HG03342 (cell line): ENCODE data around the gene GATAD2A.

Experiments used
- ATAC-seq: cut with Tn5 transposase; IDR thresholded peaks from one replicate; pipeline ENCODE4 v1.9.1; 2021; ENCODE audit warnings: mild to moderate bottlenecking, moderate library complexity; ENCODE audit not compliant: unreplicated experiment

The GATAD2A gene

DNA sequence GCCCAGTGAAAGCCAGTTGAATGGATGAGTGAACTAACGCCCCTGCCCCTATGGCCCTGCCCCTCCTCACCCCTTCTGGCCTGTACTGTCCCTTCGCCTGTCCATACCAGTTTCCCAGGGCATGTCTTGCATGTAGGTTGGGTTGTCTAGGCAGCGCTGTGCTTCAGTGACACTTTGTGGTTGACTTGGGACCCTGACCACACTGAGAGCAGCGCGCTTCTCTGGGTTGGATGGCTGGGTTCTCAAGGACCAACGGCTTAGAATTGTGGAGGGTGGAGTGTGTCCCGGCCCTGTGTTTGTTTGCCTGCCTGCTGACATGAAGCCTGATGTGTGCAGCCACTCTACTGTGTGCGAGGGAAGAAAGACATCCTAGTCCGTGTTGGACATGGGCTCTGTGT is 15.8 kb downstream of the GATAD2A start:
- ATAC-seq = no peak

DNA sequence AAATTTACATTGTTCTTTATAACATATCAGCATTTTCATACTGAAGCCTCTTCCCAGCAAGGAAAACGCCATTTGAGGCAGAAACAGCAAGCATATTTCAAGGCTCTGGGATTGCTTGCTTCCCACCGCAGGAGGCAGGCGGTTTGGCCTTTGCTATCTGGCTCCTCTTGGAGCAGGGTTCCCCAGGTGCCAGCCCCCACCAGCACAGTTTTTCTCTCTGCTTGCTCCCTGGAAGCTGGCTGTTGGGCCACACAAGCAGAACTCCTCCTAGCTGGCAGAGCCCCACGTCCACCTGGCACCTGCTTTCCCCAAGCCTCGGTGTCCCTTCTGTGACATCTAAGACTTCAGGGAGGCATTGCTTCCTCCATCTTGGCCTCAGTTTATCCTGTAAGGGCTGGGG is 16.7 kb downstream of the GATAD2A start:
- ATAC-seq = no peak

DNA sequence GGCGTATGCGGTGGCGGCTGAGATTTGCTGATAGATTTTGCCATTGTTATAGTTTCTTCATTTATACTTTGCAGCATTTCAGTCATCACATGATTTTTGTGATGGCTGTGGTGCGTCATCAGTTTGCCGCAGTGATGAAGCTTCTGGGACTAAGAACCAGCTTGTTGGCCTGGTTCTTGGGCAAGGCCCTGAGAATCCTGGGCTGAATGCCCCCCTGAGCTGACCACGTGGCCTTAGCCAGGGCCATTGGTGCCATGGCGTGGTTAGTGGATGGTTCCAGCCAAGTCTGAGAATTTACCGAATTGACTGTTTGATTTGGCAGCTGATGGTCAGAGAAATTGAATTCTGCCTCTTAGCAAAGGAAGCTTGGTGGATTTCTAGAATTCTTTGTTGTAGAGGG is 17.8 kb downstream of the GATAD2A start:
- ATAC-seq = no peak

DNA sequence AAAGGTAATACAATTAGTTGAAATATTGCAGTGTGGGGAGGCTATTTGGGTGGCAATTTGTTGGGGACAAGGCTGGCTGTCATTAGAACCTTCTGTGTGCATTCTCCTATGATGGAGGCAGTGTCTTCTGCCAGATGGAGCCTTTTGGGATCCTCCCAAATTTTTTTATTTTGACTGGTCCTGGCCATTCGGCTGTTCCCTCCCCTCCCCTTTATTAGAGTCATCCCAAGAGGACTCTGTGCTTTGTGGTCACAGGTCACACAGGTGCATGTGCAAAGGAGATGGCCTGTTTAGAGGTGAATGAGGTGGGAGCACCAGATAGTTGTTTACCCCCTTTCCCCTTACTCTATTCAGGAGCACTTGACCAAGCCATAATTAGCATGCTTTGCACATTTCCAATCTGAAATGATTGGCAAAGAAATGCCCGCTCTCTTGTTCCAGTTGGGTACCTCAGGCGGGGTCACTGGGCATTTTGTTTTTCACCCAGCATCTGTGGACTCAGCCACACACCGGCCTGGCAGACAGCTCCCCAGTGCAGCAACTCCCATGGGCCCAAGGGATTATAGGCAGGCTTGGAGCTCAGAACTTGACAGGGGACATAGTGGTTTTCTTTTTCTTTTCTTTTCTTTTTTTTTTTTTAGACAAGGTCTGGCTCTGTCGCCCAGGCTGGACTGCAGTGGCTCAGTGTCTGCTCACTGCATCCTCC is 19.8 kb downstream of the GATAD2A start:
- ATAC-seq = no peak

DNA sequence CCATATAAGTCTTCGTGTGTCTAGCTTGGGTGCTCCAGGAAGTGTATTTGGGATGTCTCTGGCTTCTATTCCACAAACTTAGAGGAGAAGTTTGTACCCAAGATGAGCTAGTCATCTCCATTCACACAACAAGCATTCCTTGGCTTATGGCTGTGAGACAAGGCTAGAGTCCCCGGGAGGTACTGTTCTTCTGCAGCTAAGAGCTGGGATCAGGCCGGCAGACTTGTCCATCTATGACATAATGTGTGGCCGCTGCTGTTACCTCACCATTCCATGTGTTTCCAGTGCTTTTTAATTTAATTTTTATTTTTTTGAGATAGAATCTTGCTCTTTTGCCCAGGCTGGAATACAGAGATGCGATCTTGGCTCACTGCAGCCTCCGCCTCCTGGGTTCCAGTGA is 20.7 kb downstream of the GATAD2A start:
- no peak for ATAC-seq

DNA sequence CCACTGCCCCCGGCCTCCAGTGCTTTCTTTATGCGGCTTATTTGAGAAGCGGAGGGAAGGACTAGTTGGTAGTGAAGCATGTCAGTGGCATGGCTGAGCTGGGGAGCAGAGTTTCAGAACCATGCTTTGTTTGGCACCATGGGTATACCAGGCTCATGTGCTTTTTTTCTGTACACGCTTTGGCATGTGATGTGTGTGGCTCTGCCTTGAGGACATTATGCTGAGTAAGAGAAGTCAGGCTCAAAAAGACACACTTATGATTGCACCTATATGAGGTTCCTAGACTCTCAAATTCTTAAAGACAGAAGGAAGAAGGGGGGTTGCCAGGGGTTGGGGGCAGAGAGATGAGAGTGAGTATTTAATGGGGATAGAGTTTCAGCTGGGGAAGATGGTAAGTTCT is 21.3 kb downstream of the GATAD2A start:
- ATAC-seq = no peak

DNA sequence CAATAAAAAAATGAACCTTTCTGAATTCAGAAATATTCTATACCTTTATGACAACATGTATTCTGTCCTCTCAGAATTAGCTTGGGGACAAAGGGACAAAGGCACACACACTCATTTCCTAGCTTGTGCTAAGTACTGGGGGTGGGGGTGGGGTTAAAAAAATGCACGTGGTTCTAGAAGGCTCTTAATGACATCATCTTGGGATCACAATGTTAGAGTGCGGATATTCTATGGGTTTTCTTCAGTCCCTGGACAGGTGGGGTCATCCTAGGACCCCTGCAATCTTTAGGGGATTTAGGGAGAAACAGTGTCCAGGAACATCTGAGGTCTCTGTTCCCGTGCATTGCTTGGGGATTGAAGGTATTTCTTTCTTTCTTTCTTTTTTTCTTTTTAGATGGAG is 21.8 kb downstream of the GATAD2A start:
- ATAC-seq = no peak

DNA sequence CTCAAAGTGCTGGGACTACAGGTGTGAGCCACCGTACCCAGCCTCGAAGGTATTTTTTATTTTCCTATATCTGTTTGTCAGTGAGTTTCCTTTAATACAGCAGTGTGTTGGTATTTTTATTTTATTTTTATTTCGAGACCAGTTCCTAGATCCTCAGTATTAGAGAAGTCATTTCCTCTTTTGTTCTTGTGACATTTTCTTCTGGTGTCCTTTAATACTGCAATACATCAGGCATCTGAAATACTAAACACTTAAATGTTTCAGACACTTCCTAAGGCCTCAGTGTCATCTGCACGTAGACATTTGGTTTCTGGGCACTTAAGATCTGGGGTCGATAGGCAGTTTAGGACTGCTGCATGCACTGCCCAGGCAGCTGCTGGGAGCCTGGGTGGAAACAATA is 22.5 kb downstream of the GATAD2A start:
- no peak for ATAC-seq

DNA sequence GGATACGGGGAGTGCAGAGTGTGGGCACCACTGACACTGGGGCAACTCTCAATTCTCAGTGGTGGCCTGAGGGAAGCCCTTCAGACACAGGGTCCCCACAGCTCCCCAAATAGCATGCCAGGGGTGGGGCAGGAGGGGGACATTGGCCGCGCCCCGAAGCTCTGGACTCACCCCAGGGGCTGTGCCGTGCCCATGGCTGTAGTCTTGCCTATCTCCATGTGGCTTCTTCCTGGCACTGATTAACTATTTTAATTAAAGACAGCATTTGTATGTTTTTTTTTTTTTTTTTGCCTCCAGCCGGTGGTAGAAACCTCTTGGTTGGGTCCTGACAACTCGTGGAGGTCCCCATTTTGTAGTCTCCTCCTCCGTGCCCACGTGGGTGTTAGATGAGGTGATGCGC is 23.3 kb downstream of the GATAD2A start:
- ATAC-seq = no peak

DNA sequence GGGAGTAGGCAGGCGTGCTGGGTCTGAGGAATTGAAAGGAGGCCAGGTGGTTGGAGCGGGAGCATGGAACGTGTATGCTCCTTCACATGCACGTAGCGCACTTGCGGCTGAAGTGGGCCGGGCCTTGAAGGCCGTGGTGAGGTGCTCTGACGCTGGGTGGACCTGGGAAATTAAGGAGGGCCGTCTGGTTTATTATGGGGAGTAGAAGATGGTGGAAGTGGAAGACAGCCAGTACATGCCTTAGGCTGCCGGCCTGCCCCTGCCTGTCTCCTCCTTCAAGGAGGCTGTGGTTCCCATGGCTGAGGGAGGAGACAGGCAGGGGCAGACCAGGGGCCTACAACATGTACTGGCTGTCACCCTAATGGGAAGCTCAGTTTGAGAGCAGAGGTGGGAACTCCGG is 23.9 kb downstream of the GATAD2A start:
- ATAC-seq = no peak

DNA sequence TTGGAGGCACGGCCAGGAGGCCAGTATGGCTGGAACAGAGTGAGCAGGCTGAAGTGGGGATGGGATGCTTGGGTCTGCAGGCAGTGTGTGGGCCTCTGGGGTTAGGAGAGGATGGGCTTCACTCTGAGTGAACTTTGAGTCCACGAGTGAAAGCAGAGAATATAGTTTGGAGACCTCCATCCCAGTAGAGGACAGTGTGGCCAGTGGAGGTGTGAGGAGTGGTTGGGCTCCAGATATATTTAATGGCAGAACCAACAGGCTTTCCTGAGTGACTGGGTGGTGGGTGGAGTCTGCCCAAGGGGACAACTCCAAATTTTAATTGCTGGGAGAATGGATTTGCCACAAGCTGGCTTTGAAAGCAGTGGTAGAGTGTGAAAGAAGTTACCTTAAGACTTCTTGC is 27.3 kb downstream of the GATAD2A start:
- no peak for ATAC-seq

DNA sequence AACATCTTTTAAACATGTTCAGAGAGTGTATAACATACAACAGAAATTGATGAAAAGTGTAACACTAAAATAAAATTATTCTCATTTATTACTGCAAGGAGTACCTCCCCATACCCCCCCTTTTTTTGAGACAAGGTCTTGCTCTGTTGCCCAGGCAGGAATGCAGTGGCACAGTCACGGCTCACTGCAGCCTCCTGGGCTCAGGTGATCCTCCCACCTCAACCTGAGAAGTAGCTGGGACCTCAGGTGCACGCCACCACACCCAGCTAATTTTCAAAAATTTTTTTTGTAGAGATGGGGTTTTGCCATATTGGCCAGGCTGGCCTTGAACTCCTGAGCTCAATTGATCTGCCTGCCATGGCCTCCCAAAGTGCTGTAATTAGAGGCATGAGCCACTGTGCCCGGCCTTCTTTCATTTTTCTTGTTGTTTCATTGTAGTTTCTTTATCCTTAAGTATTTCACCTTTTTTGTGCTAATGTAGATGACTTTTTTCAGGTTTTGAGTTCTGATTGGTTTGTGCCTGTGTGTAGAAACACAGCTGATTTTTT is 28.3 kb downstream of the GATAD2A start:
- no peak for ATAC-seq

DNA sequence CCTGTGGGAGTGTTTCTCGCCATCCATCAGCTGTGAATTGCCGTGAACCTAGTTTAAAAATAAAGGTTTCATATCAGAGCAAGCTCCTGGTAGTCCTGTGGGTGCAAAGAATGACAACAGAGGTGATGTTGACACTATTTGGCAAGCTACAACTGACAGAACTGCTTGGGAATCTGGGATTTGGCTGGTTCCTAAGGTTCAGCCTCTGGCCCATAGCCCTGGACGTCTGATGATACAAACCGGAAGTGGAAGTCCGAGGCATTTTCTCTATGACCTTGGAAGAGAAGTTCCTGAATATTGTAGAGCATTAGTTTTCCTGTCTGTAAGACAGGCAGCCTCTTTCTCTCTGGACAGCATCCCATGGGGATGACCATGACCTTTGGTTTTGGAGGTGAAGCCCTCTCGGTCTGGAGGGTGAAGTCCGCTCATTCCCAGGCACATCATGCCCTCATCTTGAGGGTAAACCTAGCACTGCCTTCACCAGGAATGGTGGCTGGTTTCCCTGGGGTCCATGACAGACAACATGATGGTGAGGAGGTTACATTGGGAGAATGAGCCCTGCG is 29.1 kb downstream of the GATAD2A start:
- ATAC-seq = no peak

DNA sequence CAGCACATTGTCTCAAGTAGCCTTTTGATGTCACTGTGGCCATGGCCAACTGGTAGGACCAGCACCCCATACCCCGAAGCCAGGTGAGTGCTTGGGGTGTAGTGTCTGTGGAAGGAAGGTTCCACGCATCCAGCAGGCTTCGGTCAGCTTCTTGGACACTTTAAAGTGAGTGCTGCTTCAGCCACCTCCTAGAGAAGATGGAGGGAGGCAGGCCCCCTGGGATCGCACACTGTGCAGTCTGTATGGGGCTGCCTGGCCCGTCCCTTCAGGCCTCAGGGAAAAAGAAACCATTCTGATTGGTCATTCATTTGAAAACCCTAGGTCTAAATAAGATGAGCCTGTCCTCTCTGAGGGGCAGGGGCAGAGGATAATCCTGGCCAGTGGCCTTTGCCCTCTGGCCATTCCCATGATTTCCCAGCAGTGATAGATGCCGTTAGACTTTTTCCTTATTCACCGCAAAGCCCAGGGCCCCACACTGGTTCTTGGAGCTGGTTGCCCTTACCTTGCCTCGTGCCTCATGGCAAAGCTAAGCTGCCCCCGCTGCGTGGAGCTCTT is 30.7 kb downstream of the GATAD2A start:
- ATAC-seq = no peak

DNA sequence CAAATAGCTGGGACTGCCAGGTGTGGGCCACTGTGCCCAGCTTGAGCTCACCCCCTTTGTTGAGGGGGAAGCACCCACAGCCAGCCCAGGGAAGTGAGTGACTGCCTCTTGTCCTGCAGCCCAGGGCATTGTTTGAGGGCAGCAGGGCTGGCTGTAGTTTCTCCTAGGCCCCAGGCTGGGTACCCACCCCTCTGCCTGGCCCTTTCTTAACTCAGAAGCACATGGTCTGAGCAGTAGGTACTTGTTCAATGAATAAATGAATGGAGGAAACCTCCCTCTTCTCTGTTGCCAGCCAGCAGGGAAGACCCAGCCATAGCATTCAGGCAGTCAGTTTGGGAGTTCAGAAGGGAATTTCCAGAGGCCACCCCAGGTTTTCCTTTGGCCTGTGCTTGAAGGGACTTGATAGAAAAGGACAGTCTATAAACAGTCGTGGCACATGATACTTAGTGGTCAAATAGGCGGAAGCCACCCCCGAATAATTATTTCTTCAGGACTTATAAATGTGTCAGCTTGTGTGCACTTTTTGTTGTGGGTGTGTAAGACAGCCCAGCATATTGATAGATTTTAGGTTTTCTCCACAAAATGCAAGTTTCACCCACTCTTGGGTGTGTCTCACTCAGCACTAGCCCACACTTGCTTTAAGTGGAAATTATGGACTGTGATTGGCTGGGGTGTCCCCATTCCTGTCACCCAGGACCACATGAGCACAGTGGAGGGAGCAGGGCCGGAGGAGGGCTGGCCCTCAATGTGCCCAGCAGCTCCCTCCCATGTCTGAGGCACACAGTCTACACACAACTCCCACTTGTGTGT is 33.1 kb downstream of the GATAD2A start:
- ATAC-seq = no peak

DNA sequence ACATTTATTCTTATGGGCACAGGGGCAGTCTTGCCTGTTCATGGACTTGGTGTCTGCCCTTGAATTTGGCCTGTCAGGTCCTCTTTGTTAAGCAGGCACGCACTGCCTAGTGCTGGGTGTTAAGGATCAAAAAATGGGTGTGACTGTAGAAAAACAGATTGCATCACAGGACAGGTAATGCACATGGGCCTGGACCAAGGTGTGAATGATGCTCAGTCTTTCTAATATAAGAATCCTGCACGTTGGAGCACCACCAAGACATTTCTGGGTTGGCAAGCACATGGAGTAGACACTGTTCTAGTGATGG is 33.7 kb downstream of the GATAD2A start:
- ATAC-seq = no peak

DNA sequence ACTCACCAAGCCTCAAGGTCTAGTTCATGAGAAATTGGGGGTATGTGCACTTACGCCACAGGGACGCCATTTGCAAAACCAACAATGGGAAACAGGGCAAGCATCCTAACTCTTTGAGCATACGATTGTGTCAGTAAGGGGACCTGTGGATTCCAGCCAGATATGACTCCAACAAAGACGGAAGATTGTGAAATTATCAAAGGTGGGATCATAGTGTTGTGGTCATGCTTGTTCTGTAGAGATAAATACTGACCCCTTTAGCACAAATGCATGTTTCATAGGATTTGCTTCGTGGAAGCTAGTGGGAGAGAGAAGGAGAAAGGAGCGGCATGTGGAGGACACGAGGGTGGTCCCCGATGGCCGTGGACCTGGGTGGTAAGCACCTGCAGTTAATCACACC is 37.8 kb downstream of the GATAD2A start:
- no peak for ATAC-seq

DNA sequence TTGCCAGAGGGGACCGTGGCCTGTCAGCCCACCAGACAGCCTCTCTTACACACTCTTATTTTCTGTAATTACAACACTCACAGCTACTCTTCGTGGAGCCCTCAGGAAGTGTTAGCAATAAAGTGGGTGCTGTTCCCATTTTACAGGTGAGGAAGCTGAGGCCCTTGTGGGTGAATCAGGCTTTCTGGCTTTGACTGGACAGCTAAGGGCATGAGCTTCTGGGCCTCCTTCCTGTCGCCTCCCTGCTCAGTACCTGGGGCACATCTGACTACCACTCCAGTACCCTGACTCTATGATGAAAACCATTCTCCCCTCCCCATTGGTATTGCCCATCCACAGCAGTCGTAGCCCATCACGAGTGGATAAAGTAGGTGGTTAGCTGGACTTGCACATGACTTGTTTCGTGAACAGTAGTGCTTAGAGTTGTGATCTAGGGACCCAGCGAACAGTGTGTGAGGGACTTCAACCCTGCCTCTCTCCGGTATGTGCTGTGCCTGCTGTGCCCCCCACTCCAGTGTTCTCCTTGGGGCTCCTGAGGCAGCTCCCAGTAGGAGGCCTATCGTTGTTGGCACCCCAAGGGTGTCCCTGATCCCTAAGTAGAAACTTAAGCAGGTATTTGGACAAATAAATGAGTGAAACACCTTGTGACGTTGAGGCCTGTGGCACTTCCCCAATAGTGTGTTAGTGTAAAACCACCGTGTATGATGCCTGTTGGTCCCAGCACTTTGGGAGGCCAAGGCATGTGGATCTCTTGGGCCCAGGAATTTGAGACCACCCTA is 38.6 kb downstream of the GATAD2A start:
- ATAC-seq = no peak

DNA sequence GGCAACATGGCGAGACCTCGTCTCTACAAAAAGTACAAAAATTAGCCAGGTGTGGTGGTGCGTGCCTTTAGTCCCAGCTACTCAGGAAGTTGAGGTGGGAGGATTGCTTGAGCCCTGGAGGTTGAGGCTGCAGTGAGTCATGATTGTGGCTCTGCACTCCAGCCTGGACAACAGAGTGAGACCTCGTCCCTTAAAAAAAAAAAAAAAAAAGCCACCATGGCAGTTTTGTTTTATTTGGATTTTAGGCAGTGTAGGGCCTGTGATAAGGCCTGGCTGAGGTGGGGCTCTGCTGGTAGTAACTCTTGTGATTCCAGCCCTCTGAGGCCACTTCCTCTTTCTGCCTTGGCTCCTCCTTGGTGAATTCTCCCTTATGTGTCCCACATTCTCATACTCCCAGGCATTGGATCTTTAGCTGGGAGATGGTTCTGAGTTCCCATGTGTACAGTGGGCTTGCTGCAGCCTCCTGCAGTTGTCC is 39.2 kb downstream of the GATAD2A start:
- no peak for ATAC-seq

DNA sequence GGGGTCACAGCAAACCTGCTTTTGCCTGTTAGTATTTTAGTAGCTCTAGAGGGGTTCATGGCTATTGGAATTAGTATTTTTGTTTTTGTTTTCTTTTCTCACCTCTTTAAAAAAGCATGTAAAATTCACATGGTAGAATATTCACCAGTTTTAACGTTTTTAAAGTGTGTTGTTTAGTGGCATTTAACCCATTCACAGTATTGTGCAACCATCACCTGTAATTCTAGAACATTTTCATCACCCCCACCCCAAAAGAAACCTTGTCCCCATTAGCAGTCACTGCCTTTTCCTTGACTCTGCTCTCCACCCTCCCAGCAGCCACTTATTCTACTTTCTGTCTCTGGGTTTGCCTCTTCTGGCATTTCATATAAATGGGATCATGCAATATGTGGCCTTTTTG is 39.8 kb downstream of the GATAD2A start:
- no peak for ATAC-seq

DNA sequence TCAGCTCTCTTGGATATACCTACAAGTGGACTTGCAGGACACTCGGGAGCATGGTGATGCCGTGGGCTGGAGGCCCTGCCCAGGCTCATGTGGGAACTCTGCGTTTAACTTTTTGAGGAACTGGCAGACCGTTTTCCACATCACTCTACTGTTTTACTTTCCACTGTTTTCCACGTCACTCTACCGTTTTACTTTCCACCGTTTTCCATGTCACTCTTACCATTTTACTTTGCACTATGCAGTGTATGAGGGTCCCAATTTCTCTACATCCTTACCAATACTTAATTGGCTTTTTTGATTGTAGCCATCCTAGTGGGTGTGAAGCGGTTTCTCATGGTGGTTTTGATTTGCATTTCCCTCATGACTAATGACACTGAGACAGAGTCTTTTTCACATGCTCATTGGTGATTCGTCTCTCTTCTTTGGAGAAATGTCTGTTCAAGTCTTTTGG is 40.5 kb downstream of the GATAD2A start:
- no peak for ATAC-seq
